ACHN (cell line): Measurements from ENCODE around the gene DISP2.

Source experiments
- DNase-seq: peaks from one replicate; pipeline ENCODE4 v3.0.0-alpha.2; 2015
- in situ Hi-C: cut with HindIII; loops from 2 replicates; pipeline ENCODE4 v1.10.0; 2017; ENCODE audit warnings: low sequenced_read_pairs, low pct_ligation_motif_present, low pct_unique_long_range_greater_than_20kb

DISP2 gene

DNA sequence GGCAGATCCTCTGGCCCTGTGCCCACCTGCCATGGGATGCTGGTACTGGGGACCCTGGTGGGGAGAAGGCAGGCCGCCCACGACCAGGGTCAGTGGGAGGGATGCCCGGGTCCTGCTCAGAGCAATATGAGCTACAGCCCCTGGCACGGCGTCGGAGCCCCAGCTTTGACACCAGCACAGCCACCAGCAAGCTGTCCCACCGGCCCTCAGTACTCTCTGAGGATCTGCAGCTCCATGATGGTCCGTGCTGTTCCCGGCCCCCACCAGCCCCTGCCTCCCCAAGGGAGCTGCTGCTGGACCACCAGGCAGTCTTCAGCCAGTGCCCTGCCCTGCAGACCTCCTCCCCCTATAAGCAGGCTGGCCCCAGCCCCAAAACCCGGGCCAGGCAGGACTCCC, 11.5 kb downstream of the DISP2 start:
- in situ Hi-C loops, result no loop called here
- DNase-seq, result no peak

DNA sequence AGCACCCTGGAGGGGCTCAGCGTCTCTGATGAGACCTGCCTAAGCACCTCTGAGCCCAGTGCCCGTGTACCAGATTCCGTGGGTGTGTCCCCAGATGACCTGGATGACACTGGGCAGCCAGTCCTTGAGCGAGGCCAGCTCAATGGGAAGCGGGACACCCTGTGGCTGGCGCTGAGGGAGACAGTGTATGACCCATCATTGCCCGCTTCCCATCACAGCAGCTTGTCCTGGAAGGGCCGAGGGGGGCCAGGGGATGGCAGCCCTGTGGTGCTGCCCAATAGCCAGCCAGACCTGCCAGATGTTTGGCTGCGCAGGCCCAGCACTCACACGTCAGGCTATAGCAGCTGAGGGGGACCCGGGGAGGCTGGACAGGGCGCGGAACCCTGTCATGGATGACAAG, 12.0 kb downstream of the DISP2 start:
- DNase-seq, result no peak
- in situ Hi-C loops, result no loop called here

GRCh38 chr15:40372981-40373380, 15.0 kb downstream of the DISP2 start:
- in situ Hi-C loops, result no loop called here
- DNase-seq, result no peak

DNA sequence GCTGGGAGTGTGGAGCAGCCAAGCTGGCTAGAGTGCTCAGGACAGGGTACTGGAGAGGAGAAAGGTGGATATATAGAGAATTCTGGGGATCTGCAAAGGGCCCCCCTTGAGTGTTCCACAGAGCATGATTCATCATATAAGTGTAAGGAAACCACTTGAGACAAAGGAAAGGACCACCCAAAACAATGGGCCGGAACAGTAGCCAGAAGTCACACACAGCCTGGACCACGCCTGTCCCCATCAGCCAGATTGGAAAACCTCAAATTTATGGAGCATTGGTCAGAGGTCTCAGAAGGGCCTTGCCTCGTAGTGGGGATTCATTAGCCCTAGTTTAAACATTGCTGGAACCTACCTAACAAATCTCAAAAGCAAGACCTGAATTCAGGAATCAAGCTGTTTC, 19.6 kb downstream of the DISP2 start:
- in situ Hi-C loops, result no loop called here
- DNase-seq, result no peak

DNA sequence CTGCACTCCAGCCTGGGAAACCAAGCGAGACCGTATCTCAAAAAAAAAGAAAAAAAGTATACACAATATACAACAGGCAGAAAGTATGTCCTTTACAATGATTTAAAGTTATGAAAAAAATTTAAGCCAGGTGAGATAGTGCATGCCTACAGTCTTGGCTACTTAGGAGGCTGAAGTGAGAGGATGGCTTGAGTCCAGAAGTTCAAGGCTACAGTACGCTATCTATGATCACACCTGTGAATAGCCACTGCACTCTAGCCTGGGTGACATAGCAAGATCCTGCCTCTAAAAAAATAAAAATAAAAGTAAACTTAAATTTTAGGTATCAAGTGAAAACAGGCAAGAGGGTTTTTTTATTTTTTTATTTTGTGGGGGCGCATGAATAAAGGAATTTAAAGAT, 21.4 kb downstream of the DISP2 start:
- DNase-seq, result no peak
- in situ Hi-C loops, result no loop called here

DNA sequence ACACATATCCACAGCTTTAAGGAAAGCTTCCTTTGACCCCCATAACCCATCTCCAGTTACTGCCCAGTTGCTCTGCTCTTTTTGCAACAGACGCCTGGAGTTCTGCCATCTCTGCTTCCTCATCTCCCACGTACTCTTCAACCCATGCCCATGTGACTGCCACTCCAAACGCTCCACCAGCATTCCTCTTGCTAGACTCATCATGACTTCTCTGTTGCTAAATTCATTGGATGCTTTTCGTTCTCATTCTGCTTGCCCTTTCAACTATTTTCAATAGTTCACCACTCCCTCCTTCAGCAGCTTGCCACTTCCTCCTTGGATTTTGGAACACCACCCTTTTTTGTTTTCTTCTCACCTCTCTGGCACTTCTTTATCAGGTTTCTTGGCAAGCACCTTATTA, 21.8 kb downstream of the DISP2 start:
- peak; percentile 92 for DNase-seq

GRCh38 chr15:40380636-40381035, 22.6 kb downstream of the DISP2 start:
- in situ Hi-C loops, result no loop called here
- DNase-seq, result no peak

More for the DNA sequence above, 21.8 kb downstream of the DISP2 start:
- in situ Hi-C loops, result no loop called here

GRCh38 chr15:40381818-40382529, 24.0 kb downstream of the DISP2 start:
- in situ Hi-C loops, result no loop called here
- DNase-seq, result no peak

- in situ Hi-C loops, result no loop called here
These were observed 24.8 kb downstream of the DISP2 start, which contains the start of gene KNSTRN for GRCh38 chr15:40382580-40383456. KNSTRN (plus strand) TSS chr15:40382721; CDS start chr15:40382836, 115 bp downstream.

DNA sequence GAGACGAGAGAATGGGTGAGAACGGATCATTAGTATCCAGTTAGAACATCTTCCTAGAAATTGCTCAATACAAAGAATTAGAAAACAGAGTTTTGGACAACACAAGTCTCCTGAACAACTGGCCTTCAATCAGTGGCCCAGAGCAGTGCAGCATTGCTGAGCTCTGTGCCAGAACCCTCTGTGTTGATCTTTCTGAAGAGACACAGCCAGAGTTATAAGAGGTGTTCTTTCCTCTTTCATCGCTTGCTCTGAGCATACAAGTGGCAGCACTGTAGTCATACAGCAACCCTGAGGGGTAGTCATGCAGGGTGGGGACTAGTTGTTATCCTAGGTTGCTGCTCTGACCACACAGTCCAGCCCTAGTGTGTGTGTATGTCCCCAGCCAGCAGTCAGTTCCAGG, 28.5 kb downstream of the DISP2 start:
- in situ Hi-C loops, result no loop called here

More at GRCh38 chr15:40382580-40383456, 24.8 kb downstream of the DISP2 start, which contains the start of gene KNSTRN:
- DNase-seq, result peak; percentile 91

DNA sequence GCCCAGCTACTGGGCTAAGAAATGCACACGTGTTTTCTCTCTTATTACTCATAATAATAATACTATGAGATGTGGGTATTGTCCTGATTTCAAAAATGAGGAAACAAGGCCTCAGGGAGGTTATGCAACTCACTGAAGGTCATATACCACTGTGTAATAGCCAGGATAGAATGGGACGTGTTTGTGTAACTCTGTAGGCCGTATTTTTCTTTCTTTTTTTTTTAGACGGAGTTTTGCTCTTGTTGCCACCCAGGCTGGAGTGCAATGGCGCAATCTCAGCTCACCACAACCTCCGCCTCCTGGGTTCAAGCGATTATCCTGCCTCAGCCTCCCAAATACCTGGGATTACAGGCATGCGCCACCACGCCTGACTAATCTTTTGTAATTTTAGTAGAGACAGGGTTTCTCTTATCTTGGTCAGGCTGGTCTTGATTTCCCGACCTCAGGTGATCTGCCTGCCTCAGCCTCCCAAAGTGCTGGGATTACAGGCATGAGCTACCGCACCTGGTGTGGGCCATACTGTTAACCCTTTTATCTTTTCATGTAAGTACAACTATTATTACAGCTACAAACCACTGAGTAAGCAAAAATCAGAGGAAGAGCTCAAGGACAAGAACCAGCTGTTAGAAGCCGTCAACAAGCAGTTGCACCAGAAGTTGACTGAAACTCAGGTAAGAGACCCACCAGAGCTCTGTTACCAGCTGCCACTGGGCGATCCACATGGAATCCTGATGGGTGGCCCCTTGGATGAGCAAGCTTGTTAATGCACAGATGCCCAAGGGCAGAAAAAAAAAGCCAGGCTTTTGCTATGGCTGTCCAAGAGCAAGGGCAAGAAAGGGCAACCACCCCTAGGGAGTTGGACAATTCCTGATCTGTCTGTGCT, 31.2 kb downstream of the DISP2 start:
- DNase-seq, result no peak
- in situ Hi-C loops, result no loop called here

More for the DNA sequence above, 28.5 kb downstream of the DISP2 start:
- DNase-seq, result no peak

DNA sequence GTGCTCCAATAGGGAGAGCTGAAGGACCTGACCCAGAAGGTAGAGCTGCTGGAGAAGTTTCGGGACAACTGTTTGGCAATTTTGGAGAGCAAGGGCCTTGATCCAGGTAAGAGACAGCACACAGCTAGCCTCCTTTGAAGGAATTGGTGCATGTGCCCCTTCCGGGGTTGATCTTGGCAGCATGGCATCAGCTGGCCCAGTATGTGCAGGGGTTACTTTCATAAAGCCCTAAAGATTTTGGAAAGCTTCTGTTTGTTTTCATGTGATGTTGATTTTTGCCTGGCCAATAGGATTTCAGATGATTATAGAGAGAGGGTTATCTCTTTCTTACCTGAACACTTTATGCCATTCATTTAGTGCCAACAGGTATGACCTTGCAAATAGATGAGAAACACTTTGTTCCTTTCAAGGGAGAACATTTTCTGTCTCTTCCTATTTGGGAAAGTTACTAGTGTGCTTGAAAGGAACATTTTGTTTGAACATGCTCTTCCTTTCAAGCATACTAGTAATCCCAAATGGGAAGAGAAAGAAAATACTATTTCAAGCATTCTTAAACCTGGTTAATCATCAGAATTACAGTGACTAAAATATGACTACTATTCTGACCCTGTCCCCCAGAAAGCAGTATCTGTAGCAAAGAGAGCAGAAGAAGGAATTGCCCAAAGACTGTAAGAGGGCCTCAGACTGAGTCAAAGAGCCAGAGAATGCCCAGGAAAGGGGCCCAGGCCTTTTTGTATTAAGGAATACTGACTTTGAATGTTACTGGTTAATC, 32.0 kb downstream of the DISP2 start:
- in situ Hi-C loops, result no loop called here
- no peak for DNase-seq

- no peak for DNase-seq
- in situ Hi-C loops, result no loop called here
These were observed 35.2 kb downstream of the DISP2 start for GRCh38 chr15:40392986-40393948.

GRCh38 chr15:40397688-40398412, 39.8 kb downstream of the DISP2 start:
- in situ Hi-C loops, result no loop called here
- no peak for DNase-seq

DNA sequence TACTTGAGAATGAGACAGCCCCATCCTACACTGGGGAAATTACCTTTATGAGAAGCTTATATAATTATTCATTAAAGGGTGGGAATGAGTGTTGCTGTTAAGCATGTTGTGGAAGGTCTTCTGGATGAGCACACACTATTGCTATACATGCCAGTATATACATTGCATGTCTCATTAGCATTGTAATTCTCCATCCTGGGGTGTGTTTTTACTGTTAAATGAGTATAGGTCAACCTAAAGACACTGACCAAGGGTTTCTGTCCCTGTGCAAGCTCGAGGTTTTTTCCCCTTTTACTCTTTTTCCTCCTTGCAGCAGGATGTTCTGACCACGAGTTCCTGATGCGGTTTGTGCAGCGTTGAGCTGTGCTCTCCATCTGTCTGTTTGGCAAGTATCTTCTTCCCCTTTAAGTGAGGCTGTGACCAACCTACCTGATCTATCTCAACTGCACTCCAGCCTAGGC, 40.4 kb downstream of the DISP2 start:
- in situ Hi-C loops, result no loop called here
- no peak for DNase-seq

GRCh38 chr15:40399370-40399769, 41.4 kb downstream of the DISP2 start:
- no peak for DNase-seq
- in situ Hi-C loops, result no loop called here
